GM12873 (cell line): ENCODE results near the gene GMDS.

ENCODE experiments used
- CTCF ChIP-seq: IDR thresholded peaks from 2 replicates; pipeline ENCODE4 v1.5.1; 2012; ENCODE audit warnings: low read depth, mild to moderate bottlenecking, moderate library complexity, low read length, control low read depth; ENCODE audit not compliant: insufficient read depth; ENCODE audit errors: missing control alignments

Gene GMDS

GRCh38 chr6:2266031-2266795, 20.8 kb upstream of the GMDS start:
- TF ChIP-seq CTCF: no peak

DNA sequence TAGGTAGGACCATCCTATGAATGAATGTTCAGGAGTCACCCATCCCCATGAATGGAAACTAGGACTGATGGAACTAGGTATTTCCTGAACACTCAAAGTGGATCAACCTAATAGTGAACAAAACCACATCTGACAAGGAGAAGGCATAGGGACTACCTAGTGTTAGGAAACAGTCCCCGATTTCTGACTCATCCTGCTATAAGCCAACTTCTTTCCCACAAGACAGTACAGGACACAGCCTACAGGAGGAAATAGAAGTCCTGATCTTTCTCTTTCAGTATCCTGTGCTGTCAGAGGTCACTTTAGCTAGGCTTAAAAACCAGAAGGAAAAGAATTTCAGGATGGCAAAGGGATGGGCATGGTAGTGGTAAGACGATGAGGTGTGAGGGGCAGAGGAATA, 19.5 kb upstream of the GMDS start:
- no peak for TF ChIP-seq CTCF

DNA sequence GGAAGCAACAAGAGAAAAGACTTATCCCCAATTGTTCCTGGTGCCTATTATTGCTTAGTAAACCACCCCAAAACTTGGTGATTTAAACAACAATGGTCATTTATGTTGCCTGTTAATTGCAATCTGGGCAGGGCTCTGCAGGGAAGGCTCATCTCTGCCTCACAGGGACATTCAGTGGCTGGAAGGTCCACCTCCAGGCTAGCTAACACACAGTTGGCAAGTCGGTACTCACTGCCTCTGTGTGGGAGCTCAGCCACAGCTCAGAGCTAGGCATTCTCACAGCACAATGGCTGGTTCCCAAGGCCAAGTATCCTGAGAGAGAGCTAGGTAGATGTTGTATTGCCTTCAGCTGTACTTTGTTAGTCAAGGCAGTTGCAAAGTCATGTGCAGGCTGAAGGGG, 18.5 kb upstream of the GMDS start:
- no peak for TF ChIP-seq CTCF

DNA sequence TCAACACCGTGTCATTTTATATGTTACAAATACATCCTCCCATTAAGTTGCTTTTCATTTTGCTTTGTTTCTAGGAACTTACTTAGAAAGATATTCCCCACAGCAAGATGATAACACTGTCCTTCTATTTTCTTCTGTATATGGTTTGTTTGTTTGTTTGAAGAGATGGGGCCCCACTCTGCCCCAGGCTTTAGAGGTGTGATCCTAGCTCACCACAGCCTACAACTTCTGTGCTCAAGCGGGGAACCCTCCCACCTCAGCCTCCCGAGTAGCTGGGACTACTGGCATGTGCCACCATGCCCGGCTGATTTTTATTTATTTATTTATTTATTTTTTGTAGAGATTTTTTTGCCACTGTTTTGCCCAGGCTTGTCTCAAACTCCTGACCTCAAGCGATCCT, 14.2 kb upstream of the GMDS start:
- TF ChIP-seq CTCF: no peak

GRCh38 chr6:2259002-2259494, 13.6 kb upstream of the GMDS start:
- TF ChIP-seq CTCF: no peak

DNA sequence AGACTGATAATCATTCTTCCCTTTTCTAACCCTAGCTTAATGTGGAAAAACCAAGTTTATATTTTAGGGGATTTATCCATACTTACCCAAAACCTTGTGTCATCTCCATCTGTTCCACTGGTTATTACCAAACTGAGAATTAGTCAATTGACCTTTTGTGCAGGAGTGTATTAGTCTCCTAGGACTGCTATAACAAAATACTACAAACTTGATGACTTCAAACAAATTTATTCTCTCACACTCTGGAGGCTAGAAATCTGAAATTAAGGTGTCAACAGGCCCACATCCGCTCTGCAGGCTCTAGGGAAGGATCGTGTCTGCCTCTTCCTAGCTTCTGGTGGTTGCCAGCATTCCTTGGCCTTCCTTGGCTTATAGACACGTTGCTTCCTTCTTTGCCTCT, 12.7 kb upstream of the GMDS start:
- TF ChIP-seq CTCF: no peak

DNA sequence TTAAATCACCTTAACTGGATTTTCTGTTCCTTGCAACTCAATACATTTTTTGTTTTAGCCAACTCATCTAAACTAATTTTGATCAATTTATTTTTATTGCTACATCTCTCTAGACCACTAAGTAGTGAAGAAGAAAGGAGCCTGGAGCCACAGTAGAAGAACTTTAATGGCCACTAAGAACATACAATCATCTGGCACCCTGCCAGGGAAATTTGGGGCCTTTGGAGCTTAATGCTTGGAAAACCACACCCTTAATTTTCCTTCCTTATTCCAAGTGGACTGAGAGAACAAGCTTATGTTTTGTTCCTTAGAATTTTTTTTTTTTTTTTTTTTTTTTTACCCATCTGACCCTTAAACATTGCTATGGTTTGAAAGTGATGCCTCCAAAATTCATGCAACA, 12.0 kb upstream of the GMDS start:
- no peak for TF ChIP-seq CTCF
